ENCODE measurements around the gene LDB3.
"Not testable (repeated sequence)": the region's sequence is repeated elsewhere in the genome, so short reads cannot be mapped to it uniquely, and the experiment has no call there.

The LDB3 gene

DNA sequence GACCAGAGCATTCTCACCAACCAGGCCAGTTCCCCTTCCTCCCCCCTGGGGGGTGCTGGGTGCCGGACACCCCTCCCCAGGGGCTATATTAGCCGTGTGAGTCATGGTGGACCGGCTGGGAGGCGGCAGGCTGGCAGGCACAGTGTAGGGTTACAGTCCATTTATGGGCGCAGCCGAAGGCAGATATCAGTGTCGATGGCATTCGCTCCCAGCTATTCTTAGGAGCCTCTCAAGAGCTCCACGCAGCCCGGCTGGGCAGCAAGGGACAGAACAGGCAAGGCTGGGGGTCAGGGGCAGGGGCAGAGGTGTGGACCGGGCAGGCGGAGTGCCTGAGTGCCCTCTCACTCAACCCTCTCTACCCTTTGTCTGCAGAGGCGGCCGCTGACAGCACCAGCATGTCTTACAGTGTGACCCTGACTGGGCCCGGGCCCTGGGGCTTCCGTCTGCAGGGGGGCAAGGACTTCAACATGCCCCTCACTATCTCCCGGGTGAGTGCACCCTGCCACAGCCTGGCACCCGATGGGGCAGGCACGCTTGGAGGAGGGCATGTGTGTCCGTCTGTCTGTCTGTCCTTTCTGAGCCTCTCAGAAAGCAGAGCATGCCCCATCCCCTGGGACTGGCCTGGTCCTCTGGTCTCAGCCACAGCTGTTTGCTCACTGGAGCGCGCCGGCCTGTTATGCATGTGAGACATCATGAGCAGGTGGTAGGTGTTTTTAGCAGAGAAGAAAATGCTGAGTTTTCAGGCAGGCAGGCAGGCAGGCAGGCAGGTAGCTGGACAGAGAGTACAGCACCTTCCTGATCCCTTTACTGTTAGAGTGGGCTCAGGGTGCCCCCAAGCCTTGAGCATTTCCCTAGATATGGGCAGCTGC is at the start of gene LDB3:
Gene LDB3 (plus strand): TSS at position 215 of the 869 bp plus-strand sequence. CDS start 181 bp downstream, at position 396.
- no peak for DNase-seq

DNA sequence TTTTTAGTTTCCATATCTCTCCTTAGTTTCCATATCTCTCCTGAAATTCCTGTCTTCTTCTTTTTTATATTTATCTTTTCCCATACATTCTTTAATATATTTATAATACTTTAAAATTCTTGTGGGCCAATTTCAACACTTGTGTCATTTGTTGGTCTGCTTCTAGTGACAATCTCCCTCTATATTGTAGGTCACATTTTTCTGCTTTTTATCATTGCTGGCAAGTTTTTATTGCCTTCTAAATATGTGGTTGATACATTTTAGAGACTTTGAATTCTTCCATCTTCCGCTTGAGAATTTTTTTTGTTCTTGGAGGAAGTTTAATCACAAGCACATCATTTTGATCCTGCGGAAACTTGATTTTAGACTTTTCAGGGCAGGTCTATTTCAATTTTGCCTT is 40.0 kb upstream of the LDB3 start:
- no peak for DNase-seq

- DNase-seq: no peak
These were observed 38.2 kb upstream of the LDB3 start for GRCh38 chr10:86630079-86630478.

DNA sequence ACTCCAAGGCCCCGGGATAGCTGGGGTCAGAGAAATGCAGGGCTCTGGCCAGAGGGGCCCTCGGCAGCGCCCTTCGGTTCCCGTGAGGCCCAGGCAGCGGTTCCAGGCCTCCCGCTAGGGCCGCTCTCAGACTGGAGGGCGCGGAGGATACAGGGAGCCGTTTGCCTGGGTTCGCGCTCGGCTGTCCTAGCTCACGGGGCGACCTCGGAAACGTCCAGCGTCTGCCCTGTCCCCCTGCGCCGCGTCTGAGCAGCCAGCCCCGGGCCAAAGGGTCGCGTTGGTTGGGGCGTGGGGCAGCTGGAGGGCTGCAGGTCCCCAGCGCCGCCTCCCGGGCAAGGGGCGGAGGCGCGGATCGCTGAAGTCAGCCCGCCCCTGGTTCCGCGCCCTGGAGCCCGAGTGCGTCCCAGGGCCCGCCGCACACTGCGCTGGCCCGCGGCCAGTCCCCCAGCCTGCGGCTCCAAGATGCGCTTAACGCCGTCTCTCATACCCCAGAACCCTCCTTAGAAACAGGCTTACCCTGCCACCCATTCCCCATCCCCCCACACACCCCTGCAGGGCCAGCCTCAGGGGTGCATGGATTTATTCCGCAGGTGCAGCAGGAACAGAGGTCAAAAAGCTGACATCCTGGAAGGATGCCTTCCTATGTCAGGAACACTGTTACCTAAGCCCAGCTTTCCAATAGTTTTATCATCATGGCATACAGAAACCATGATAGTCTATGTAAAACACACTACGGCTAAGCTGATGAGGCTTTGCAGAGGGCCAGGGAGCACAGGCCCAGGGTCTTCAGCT is 36.1 kb upstream of the LDB3 start:
- DNase-seq: no peak

GRCh38 chr10:86632951-86633350 is 35.4 kb upstream of the LDB3 start:
- no peak for DNase-seq

DNA sequence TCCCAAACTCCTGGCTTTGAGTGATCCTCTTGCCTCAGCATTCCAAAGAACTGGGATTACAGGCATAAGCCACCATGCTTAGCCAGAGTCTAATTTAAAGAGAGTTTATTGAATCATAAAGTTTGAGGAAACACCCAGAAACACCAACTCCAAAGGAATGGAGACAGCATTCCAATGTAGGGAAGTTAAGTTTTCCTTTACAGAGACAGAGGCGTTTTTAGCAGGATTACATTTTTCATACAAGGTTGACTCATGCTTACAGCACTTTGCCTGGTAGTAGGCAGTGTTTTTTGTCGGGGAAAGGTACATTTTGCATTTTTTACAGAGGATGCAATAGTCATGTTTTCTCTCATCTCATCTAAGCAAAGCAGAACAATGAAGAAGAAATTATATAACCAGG is 32.9 kb upstream of the LDB3 start:
- no peak for DNase-seq

DNA sequence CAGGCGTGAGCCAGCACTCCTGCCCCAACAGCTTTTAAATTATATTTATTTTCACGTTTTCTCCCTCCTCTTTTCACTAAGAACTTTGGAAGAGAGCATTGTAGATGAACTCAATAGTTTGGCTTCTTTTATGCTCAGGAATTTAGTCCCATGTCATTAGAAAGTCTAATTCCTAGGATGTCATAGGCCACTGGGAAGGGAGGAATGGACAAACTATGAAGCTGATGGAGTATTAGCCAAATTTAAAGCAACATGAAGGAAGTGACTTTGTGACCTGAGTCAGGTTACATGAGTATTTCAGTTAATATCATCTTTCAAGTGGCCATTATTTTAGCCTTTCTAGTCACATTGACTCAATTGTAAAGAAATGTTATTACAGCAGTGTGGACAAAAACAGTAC is 32.0 kb upstream of the LDB3 start:
- no peak for DNase-seq

GRCh38 chr10:86642021-86642420 is 26.3 kb upstream of the LDB3 start:
- DNase-seq: no peak

DNA sequence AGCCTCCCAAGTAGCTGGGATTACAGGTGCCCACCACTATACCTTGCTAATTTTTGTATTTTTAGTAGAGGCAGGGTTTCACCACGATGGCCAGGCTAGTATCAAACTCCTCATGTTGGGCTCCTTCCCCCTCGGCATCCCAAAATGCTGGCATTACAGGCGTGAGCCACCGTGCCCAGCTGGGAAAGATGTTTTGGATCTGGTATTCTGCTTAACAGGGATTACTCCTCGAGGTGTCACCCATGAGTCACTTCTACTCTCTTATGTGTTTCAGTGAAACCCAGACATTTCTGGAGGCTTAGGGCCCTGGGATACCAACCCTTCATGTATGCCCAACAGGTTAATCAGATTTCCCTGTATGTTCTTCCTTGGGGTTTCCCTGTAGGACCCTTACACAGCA is 25.8 kb upstream of the LDB3 start:
- DNase-seq: no peak

DNA sequence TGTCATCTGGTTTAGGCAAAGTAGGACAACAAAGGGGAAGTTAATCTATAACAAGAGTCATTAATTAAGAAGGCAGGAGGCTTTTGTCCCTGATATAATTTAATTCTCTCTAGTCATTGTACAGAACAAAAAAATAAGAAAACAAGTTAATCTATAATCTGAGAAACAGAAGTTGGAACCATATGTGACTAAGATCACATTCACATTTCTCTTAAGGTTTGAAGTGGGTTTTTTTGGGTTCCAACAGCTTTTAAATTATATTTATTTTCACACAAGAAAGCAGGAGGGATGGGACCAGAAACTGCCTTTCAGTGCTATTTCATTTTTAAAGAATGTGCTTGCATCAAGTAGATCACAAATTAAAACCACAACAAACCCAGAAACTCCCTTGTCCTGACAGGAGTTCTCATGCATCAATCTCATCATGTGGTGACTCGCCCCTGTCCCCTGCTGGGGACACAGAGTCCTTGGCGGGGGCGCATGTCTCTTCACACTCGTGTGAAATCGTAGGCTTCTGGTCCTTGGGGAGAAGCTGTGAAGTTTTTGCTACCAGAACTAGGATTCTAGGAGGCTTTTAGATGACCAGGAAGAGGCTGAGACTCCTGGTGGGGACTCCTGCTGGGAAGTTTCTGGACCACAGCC is 24.0 kb upstream of the LDB3 start:
- no peak for DNase-seq

DNA sequence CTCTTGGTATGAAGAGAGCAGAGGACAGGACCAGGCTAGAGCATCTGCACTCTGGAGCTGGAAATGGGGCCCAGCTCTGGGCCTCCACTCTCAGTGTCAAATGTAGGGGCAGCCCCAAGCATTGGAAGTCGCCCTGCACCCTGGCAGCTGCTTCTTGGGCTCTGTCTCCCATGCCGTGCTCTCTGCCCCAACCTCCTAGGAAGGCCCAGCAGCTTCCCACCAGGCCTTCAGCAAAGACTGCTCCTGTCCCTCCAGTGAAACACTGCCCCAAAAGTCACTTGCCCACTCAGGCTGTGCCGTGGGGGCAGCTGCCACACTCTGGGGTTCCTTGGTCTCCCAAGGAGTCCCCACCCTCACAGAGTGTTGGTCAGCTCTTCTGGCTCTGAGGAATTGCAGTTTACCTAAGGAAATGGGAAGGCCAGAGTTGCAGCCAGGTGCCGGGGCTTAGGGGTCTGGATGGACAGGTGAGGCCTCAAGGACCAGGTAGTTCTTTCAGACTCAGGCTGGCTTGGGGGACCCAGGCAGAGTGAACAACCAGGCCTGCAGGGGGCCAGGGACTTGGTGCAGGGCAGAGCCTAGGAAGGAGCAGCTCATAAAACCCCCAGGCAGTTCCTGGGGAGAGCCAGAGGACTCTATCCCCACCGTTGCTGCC is 23.4 kb upstream of the LDB3 start:
- DNase-seq: no peak

GRCh38 chr10:86645621-86646165 is 22.6 kb upstream of the LDB3 start:
- not testable (repeated sequence) for DNase-seq

DNA sequence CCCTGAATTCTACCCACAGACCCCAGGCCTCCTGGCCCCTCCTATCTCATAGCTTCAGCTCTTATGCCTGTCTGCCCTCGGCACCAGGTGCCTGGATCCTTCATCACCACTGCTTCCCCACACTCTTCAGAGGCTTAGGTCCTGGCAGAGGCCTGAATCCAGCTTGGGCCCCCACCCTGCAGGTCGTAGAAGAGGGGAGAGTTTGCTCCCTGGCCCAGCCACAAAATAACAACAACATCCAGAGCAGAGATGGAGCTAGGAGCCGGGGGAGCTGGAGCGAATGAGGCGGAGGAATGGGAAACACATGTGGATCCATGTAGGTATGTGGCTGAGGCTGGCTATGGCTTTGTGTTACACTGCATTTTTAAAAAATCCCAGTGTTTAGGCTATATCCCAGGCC is 21.8 kb upstream of the LDB3 start:
- no peak for DNase-seq

- DNase-seq: no peak
These were observed 21.4 kb upstream of the LDB3 start for GRCh38 chr10:86646933-86647332.

DNA sequence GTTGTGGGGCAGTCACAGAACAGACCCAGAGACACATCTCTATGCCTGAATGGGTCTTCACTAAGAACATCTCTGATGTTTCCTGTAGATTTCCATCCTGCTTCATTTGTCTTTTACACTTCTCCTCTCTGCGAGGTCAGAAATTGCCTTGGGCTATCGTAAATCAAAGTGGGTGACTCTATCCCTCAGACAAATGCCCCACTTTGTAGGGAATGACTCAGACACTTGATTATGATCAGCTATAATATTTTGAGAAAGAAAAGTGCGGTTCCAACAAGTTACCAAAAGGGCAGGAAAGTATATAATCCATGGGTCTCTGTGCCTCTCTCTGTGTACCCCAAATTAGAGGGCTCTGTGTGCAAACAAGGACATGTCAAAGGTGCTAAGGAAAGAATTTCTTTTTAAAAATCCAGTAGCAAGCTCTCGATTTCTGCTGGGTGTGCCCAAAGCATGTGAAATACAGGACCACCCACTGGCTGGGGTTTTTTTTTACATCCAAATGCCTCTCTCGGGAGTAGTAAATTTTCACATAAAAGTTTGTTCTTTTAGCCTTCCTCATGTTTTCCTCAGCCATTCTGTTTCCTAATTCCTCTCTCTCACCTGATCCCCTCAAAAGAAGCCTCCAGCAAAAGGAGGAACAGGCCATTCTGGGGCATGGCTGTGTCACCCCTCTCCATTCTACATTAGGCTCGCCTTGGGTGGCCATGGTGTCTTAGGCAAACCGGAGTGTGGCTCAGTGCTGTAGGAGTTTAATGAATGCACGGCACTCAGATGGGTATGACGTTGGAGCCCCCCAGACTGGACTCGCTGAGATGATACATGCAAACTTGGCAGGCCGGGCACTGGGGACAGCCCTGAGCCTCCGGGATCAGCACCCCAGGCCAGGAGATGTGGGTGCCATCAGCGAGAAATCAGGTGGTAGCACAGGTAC is 20.3 kb upstream of the LDB3 start:
- DNase-seq: no peak

- no peak for DNase-seq
These were observed 19.4 kb upstream of the LDB3 start for GRCh38 chr10:86648704-86649427.

GRCh38 chr10:86649471-86650150 is 18.7 kb upstream of the LDB3 start:
- no peak for DNase-seq

DNA sequence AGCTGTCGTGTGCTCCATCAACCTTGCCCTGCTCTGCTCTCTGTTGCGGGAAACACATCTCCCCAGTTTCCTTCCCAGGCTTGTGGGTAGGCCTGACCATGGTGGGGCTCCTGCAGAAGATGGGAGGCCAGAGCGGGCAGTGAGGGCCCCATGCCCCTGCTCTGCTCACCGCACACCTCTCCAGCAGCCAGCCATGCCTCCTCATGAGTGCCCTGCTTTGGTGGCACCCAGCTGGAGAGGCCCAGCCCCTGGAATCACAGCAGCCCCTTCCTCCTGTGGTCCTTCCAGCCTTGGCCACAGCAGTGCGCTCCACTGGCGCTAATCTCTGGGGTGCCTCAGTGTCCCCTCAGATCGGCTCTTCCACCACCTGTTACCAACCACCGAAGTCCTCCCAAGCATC is 18.2 kb upstream of the LDB3 start:
- no peak for DNase-seq

- no peak for DNase-seq
These were observed 17.3 kb upstream of the LDB3 start for GRCh38 chr10:86651021-86651471.

DNA sequence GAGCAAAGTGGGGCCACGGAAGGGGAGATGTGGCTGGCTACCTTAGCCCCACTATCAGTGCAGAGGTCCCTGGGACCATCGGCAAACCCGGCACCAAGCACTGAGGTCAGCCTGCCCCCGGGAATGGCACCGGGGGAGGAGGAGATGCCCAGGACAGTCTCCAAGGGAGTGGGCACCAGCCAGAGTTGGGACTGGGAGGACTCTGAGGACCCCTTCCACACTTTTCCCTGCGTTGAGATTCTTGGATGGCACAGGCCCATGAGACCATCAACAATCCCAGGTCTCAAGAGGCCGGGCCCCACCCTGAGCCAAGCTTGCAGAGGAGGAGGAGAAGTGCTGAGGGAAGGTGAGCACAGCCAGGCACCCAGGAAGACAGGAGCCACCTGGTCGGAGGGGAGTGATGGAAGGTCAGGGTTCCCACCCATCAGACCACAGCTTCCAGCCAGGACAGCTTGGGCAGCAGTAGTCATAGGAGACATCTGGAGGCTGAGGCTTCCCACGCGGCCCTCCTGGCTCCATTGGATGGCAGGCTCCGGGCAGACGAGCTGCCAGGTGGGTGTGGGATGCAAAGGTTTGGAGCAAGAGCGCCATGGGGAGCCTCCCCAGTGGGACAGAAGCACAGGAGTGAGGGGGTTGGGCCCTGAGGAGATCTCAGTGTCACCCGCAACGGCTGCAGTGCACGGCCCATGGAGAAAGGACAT is 16.5 kb upstream of the LDB3 start:
- no peak for DNase-seq
